Heart left ventricle (tissue), 13 donors: ENCODE measurements around the gene CNTNAP4.

ENCODE experiments used
- CTCF ChIP-seq, 12 donors: fragments of 200-600 bp; sonication (generic) in 4 of 12; IDR thresholded peaks; one replicate each; pipeline versions ENCODE4 v1.5.0 to v1.8.0; 2018 to 2022; ENCODE audit warnings: antibody characterized with exemption in 12 of 12, mild to moderate bottlenecking in 5 of 12
- POLR2A ChIP-seq, 2 donors: fragments of 450-650 bp; IDR thresholded peaks; one replicate each; pipeline ENCODE4 v1.6.1; 2017; ENCODE audit warnings: antibody characterized with exemption in 2 of 2, mild to moderate bottlenecking in 2 of 2, moderate library complexity in 2 of 2
- donor health status: ischemic (EF 13 %, LVEDD 7.1; RV severe dilation, severe dysfunction).
- donor health status: DM: no; HTN: yes; CAD: no.
- donor health status: DM: no; HTN: no; CAD: no.
- donor health status: ischemic (EF 25% LVEDD 6.9; RV normal size, moderate dysfunction).
- donor health status: ischemic (EF 25% LVEDD 5.7; RV mildly dilated, moderate dysfunction).
- donor health status: ischemic (EF 35%, LVEDD 5.7; RV mildly dilated, moderate dysfunction).
- donor health status: nonischemic (EF 11% LVEDD 7.7; RV severe dilation, severe dysfunction).
- donor health status: DM: yes; HTN: yes; CAD: no.
- donor health status: PGD.
- donor health status: ischemic (EF 29% LVEDD 5.4; RV normal size, mild dysfunction).
- donor health status: nonischemic (EF 23%, LVEDD 6.1; RV moderate dilation, normal function).

- TF ChIP-seq CTCF (IDR thresholded peaks at IDR 0.05), result no peak
- no peak for TF ChIP-seq POLR2A (IDR thresholded peaks at IDR 0.05)
Measured at GRCh38 chr16:76576526-76576925, 299.3 kb downstream of the CNTNAP4 start.
